HPDE6-E6E7 (cell line): ENCODE measurements around the gene PNO1.
"Not testable (repeated sequence)": the region's sequence is repeated elsewhere in the genome, so short reads cannot be mapped to it uniquely, and the experiment has no call there.

Experiments
- DNase-seq: peaks from one replicate; pipeline ENCODE4 v3.0.0; 2011; ENCODE audit warnings: missing footprints; ENCODE audit errors: extremely low spot score

Gene PNO1

GRCh38 chr2:68157402-68158133 lies at the start of gene PNO1:
Gene PNO1, plus strand, starts transcription at chr2:68157888. Its CDS starts 47 bp downstream, at chr2:68157935.
- DNase-seq = peak; percentile 93

- no peak for DNase-seq
These were observed 49.6 kb upstream of the PNO1 start for GRCh38 chr2:68108120-68108519.

GRCh38 chr2:68110102-68110501 lies 47.6 kb upstream of the PNO1 start:
- no peak for DNase-seq

GRCh38 chr2:68115965-68116364 lies 41.7 kb upstream of the PNO1 start:
- DNase-seq = no peak

GRCh38 chr2:68117922-68118321 lies 39.8 kb upstream of the PNO1 start:
- DNase-seq = not testable (repeated sequence)

GRCh38 chr2:68118816-68119215 lies 38.9 kb upstream of the PNO1 start:
- DNase-seq = no peak

GRCh38 chr2:68119504-68119903 lies 38.2 kb upstream of the PNO1 start:
- DNase-seq = no peak

GRCh38 chr2:68121873-68122679 lies 35.6 kb upstream of the PNO1 start:
- peak; percentile 58 for DNase-seq

- DNase-seq = no peak
These were observed 35.1 kb upstream of the PNO1 start for GRCh38 chr2:68122680-68122964.

GRCh38 chr2:68124321-68124720 lies 33.4 kb upstream of the PNO1 start:
- DNase-seq = no peak

GRCh38 chr2:68125821-68126220 lies 31.9 kb upstream of the PNO1 start:
- no peak for DNase-seq

GRCh38 chr2:68126561-68126960 lies 31.1 kb upstream of the PNO1 start:
- DNase-seq = no peak

GRCh38 chr2:68127358-68128242 lies 30.1 kb upstream of the PNO1 start:
- no peak for DNase-seq

- no peak for DNase-seq
These were observed 23.6 kb upstream of the PNO1 start for GRCh38 chr2:68134120-68134519.

- DNase-seq = no peak
These were observed 23.1 kb upstream of the PNO1 start for GRCh38 chr2:68134554-68134953.

GRCh38 chr2:68135448-68136320 lies 22.0 kb upstream of the PNO1 start:
- no peak for DNase-seq

GRCh38 chr2:68141875-68142274 lies 15.8 kb upstream of the PNO1 start:
- DNase-seq = no peak

GRCh38 chr2:68151037-68151436 lies 6.7 kb upstream of the PNO1 start:
- DNase-seq = no peak

- no peak for DNase-seq
These were observed 4.9 kb upstream of the PNO1 start for GRCh38 chr2:68152681-68153347.

- DNase-seq = no peak
These were observed 2.1 kb upstream of the PNO1 start for GRCh38 chr2:68155618-68156017.

- DNase-seq = no peak
These were observed 1.3 kb upstream of the PNO1 start for GRCh38 chr2:68156419-68156818.
